HG02938 (cell line): ENCODE results near the gene CTDP1.
"Not testable (repeated sequence)": the region's sequence is repeated elsewhere in the genome, so short reads cannot be mapped to it uniquely, and the experiment has no call there.

Source experiments
- ATAC-seq: cut with Tn5 transposase; IDR thresholded peaks from one replicate; pipeline ENCODE4 v1.9.1; 2021; ENCODE audit warnings: mild to moderate bottlenecking, moderate library complexity; ENCODE audit not compliant: unreplicated experiment

The CTDP1 gene

GRCh38 chr18:79681484-79682387 lies 2.1 kb downstream of the CTDP1 start:
- no peak for ATAC-seq

GRCh38 chr18:79682481-79682880 lies 2.9 kb downstream of the CTDP1 start:
- ATAC-seq: no peak

- ATAC-seq: no peak
These were observed 3.5 kb downstream of the CTDP1 start for GRCh38 chr18:79682894-79683625.

- no peak for ATAC-seq
These were observed 4.2 kb downstream of the CTDP1 start for GRCh38 chr18:79683626-79684282.

GRCh38 chr18:79684283-79684631 lies 4.7 kb downstream of the CTDP1 start:
- no peak for ATAC-seq

GRCh38 chr18:79684787-79685186 lies 5.2 kb downstream of the CTDP1 start:
- no peak for ATAC-seq

- no peak for ATAC-seq
These were observed 5.7 kb downstream of the CTDP1 start for GRCh38 chr18:79685281-79685680.

GRCh38 chr18:79685971-79686370 lies 6.4 kb downstream of the CTDP1 start:
- ATAC-seq: no peak

GRCh38 chr18:79687806-79688205 lies 8.2 kb downstream of the CTDP1 start:
- no peak for ATAC-seq

- no peak for ATAC-seq
These were observed 10.5 kb downstream of the CTDP1 start for GRCh38 chr18:79690071-79690470.

- no peak for ATAC-seq
These were observed 11.2 kb downstream of the CTDP1 start for GRCh38 chr18:79690586-79691482.

- no peak for ATAC-seq
These were observed 12.5 kb downstream of the CTDP1 start for GRCh38 chr18:79692056-79692455.

GRCh38 chr18:79692886-79693285 lies 13.3 kb downstream of the CTDP1 start:
- ATAC-seq: no peak

GRCh38 chr18:79693561-79694205 lies 14.1 kb downstream of the CTDP1 start:
- no peak for ATAC-seq

- ATAC-seq: not testable (repeated sequence)
These were observed 14.7 kb downstream of the CTDP1 start for GRCh38 chr18:79694206-79694894.

GRCh38 chr18:79694895-79695213 lies 15.3 kb downstream of the CTDP1 start:
- no peak for ATAC-seq

GRCh38 chr18:79695269-79695668 lies 15.7 kb downstream of the CTDP1 start:
- ATAC-seq: no peak

GRCh38 chr18:79695856-79696850 lies 16.6 kb downstream of the CTDP1 start:
- ATAC-seq: no peak
